Activated CD8-positive, alpha-beta memory T cell treated with anti-CD3 and anti-CD28 coated beads, Interleukin-2, amount 50 U/mL, for 4 hours (primary cell): ENCODE measurements around the gene UBE3A.

Source experiments
- DNase-seq: peaks from one replicate; pipeline ENCODE4 v3.0.0-alpha.2; 2020

UBE3A gene

GRCh38 chr15:25327686-25328085, 111.1 kb downstream of the UBE3A start:
- no peak for DNase-seq

GRCh38 chr15:25325187-25325586, 113.6 kb downstream of the UBE3A start:
- DNase-seq: no peak

DNA sequence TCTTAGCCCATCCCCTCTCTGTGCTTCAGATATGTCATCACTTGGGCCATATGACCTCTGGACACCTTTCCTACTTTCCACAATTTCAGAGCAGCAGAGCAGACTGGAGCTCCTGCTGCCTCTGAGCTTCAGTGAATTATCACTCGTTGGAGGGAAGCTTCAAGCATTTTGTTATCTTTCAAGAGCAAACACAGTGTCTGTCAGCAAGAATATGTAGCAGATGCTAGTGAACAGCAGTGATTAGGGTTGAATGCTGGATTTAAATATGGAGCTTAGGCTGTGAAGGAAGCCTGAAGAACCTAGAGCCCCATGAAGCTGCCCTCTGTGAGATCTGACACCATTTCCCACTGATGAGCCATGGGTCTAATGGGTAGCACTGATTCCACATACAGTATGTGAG, 115.4 kb downstream of the UBE3A start:
- no peak for DNase-seq

DNA sequence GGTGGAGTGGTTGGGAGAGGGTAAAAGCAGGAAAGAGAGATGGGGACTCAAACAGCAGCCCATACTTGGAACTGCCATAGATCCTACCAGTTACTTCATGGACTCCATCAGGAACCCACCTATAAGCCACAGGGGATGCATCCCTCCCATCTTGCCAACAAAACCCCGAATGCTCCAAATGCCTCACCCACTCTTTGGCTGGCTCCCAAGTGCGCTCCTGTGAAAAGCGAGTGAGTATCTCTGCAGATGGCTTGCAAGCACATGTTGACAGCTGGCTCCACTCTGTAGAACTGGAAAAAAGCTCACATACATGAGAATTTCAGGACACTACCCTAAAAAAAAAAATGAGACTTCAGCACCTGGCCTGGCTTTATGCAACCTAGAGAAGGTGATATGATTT, 151.0 kb downstream of the UBE3A start:
- no peak for DNase-seq
